Stimulated activated naive CD8-positive, alpha-beta T cell treated with anti-CD3 and anti-CD28 coated beads, Interleukin-15, Interleukin-2, amounts not matched to agents 100 ng/mL and 50 ng/mL, for 24 hours (primary cell): ENCODE data around the gene CNNM3.

ENCODE experiments used
- H3K27ac Mint-ChIP-seq: one replicate; pipeline ENCODE4 v1.8.0; 2021; ENCODE audit warnings: mild to moderate bottlenecking, mixed read lengths
- H3K27me3 Mint-ChIP-seq: one replicate; pipeline ENCODE4 v1.8.0; 2021; ENCODE audit warnings: mixed read lengths
- H3K36me3 Mint-ChIP-seq: one replicate; pipeline ENCODE4 v1.8.0; 2021; ENCODE audit warnings: low read depth, mixed read lengths
- H3K4me1 Mint-ChIP-seq: one replicate; pipeline ENCODE4 v1.8.0; 2021; ENCODE audit warnings: low read depth, mixed read lengths
- H3K4me3 Mint-ChIP-seq: one replicate; pipeline ENCODE4 v1.8.0; 2021; ENCODE audit warnings: mild to moderate bottlenecking, mixed read lengths
- H3K9me3 Mint-ChIP-seq: one replicate; pipeline ENCODE4 v1.8.0; 2021; ENCODE audit warnings: mixed read lengths

The CNNM3 gene

GRCh38 chr2:96866986-96867755 is 51.1 kb downstream of the CNNM3 start:
- Mint-ChIP-seq H3K36me3 (peaks cover 9% of the 10 kb centered on the region), H3K4me3 (peak overlapping the region; percentile 82), H3K9me3 (no peaks in the 10 kb centered on the region), H3K4me1 (peaks cover 29% of the 10 kb centered on the region), H3K27ac (peak overlapping the region; percentile 71), H3K27me3 (peaks cover 6% of the 10 kb centered on the region)

- peaks cover 6% of the 10 kb centered on the region for H3K27me3 Mint-ChIP-seq
- H3K4me1 Mint-ChIP-seq: peaks cover 37% of the 10 kb centered on the region
- H3K27ac Mint-ChIP-seq: peak overlapping the region; percentile 71
- H3K4me3 Mint-ChIP-seq: peak overlapping the region; percentile 82
- H3K36me3 Mint-ChIP-seq: peaks cover 8% of the 10 kb centered on the region
- H3K9me3 Mint-ChIP-seq: no peaks in the 10 kb centered on the region
Measured at GRCh38 chr2:96867756-96868554, 51.9 kb downstream of the CNNM3 start.

GRCh38 chr2:96868555-96869280 is 52.6 kb downstream of the CNNM3 start:
- peaks cover 6% of the 10 kb centered on the region for H3K27me3 Mint-ChIP-seq
- peaks cover 44% of the 10 kb centered on the region for H3K4me1 Mint-ChIP-seq
- peak overlapping the region; percentile 82 for H3K4me3 Mint-ChIP-seq
- H3K27ac Mint-ChIP-seq: peak overlapping the region; percentile 71
- peaks cover 4% of the 10 kb centered on the region for H3K36me3 Mint-ChIP-seq
- H3K9me3 Mint-ChIP-seq: no peaks in the 10 kb centered on the region

GRCh38 chr2:96869281-96869821 is 53.3 kb downstream of the CNNM3 start:
- Mint-ChIP-seq H3K9me3 (no peaks in the 10 kb centered on the region), H3K4me1 (peaks cover 51% of the 10 kb centered on the region), H3K4me3 (no peak overlapping the region), H3K36me3 (peaks cover 4% of the 10 kb centered on the region), H3K27ac (no peak overlapping the region), H3K27me3 (peaks cover 6% of the 10 kb centered on the region)

- Mint-ChIP-seq H3K9me3 (no peaks in the 10 kb centered on the region), H3K4me3 (peak within 1 kb of the TSS; percentile 73), H3K27me3 (peaks cover 6% of the 10 kb centered on the region), H3K4me1 (peaks cover 54% of the 10 kb centered on the region), H3K36me3 (peaks cover 4% of the 10 kb centered on the region), H3K27ac (peak within 1 kb of the TSS; percentile 74)
Measured at GRCh38 chr2:96869822-96870625, 54.0 kb downstream of the CNNM3 start, which contains the start of gene SEMA4C. Gene SEMA4C (minus strand): TSS chr2:96870080. CDS start chr2:96867886, 2,194 bp downstream.

GRCh38 chr2:96870626-96871255 is 54.7 kb downstream of the CNNM3 start:
- Mint-ChIP-seq H3K36me3 (peaks cover 2% of the 10 kb centered on the region), H3K9me3 (no peaks in the 10 kb centered on the region), H3K4me1 (peaks cover 56% of the 10 kb centered on the region)

GRCh38 chr2:96872591-96873349 is 56.7 kb downstream of the CNNM3 start:
- Mint-ChIP-seq H3K27ac (no peak overlapping the region), H3K36me3 (no peaks in the 10 kb centered on the region), H3K4me3 (no peak overlapping the region), H3K9me3 (no peaks in the 10 kb centered on the region), H3K4me1 (peaks cover 57% of the 10 kb centered on the region), H3K27me3 (peaks cover 6% of the 10 kb centered on the region)

More at GRCh38 chr2:96870626-96871255, 54.7 kb downstream of the CNNM3 start:
- Mint-ChIP-seq H3K27me3 (peaks cover 6% of the 10 kb centered on the region), H3K27ac (peak overlapping the region; percentile 74), H3K4me3 (peak overlapping the region; percentile 73)

GRCh38 chr2:96873651-96874096 is 57.6 kb downstream of the CNNM3 start:
- Mint-ChIP-seq H3K9me3 (no peaks in the 10 kb centered on the region), H3K4me1 (peaks cover 51% of the 10 kb centered on the region), H3K27me3 (peaks cover 6% of the 10 kb centered on the region), H3K27ac (peak overlapping the region; percentile 36), H3K4me3 (no peak overlapping the region), H3K36me3 (no peaks in the 10 kb centered on the region)

GRCh38 chr2:96874198-96874831 is 58.2 kb downstream of the CNNM3 start:
- H3K36me3 Mint-ChIP-seq: no peaks in the 10 kb centered on the region
- no peaks in the 10 kb centered on the region for H3K9me3 Mint-ChIP-seq
- peak overlapping the region; percentile 46 for H3K27ac Mint-ChIP-seq
- H3K4me3 Mint-ChIP-seq: no peak overlapping the region
- H3K27me3 Mint-ChIP-seq: peaks cover 6% of the 10 kb centered on the region
- peaks cover 51% of the 10 kb centered on the region for H3K4me1 Mint-ChIP-seq

- H3K27ac Mint-ChIP-seq: no peak overlapping the region
- H3K4me3 Mint-ChIP-seq: no peak overlapping the region
- H3K9me3 Mint-ChIP-seq: no peaks in the 10 kb centered on the region
- no peaks in the 10 kb centered on the region for H3K36me3 Mint-ChIP-seq
- peaks cover 46% of the 10 kb centered on the region for H3K4me1 Mint-ChIP-seq
- H3K27me3 Mint-ChIP-seq: peaks cover 3% of the 10 kb centered on the region
Measured at GRCh38 chr2:96875498-96876268, 59.6 kb downstream of the CNNM3 start.

GRCh38 chr2:96876269-96877041 is 60.4 kb downstream of the CNNM3 start:
- no peak overlapping the region for H3K27ac Mint-ChIP-seq
- peaks cover 39% of the 10 kb centered on the region for H3K4me1 Mint-ChIP-seq
- H3K27me3 Mint-ChIP-seq: no peaks in the 10 kb centered on the region
- no peaks in the 10 kb centered on the region for H3K9me3 Mint-ChIP-seq
- no peak overlapping the region for H3K4me3 Mint-ChIP-seq
- no peaks in the 10 kb centered on the region for H3K36me3 Mint-ChIP-seq
